A673 (cell line): ENCODE results near the gene MED15.

Source experiments
- EZH2 ChIP-seq: fragments of 200-600 bp; sonication (generic); IDR thresholded peaks from 2 replicates; pipeline ENCODE4 v1.6.1; 2017; ENCODE audit warnings: borderline replicate concordance, low read depth, mild to moderate bottlenecking, mixed read lengths, antibody characterized with exemption, low read length; ENCODE audit not compliant: poor library complexity, severe bottlenecking
- TF ChIP-seq, protein P1 (sequence below): fragments of 300-800, 200-600 bp; sonication (generic); conservative IDR thresholded peaks from 2 replicates; pipeline ENCODE4 v1.5.1; 2017; ENCODE audit warnings: low read depth, mild to moderate bottlenecking, antibody characterized with exemption, low read length, moderate library complexity, mixed read lengths

DNA sequence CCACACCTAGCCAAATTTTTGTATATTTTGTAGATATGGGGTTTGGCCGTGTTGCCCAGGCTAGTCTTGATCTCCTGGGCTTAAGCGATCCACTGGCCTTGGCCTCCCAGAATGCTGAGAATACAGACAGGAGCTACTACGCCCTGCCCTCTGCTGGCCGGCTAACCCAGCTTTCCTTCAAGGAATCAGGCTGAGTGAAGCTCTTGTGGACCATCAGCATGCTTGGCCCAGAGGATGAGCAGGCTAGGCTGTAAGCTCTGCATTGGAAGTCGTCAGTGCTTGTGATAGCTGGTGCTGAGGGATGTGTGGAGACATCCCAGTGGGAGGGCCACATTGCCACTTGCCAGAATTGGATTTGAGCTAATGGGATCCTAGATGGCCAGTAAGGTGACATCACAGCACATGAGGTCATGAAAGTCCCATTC lies 60.6 kb downstream of the MED15 start:
- TF ChIP-seq, protein P1, sequence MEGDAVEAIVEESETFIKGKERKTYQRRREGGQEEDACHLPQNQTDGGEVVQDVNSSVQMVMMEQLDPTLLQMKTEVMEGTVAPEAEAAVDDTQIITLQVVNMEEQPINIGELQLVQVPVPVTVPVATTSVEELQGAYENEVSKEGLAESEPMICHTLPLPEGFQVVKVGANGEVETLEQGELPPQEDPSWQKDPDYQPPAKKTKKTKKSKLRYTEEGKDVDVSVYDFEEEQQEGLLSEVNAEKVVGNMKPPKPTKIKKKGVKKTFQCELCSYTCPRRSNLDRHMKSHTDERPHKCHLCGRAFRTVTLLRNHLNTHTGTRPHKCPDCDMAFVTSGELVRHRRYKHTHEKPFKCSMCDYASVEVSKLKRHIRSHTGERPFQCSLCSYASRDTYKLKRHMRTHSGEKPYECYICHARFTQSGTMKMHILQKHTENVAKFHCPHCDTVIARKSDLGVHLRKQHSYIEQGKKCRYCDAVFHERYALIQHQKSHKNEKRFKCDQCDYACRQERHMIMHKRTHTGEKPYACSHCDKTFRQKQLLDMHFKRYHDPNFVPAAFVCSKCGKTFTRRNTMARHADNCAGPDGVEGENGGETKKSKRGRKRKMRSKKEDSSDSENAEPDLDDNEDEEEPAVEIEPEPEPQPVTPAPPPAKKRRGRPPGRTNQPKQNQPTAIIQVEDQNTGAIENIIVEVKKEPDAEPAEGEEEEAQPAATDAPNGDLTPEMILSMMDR = 0 out of 2 replicates have a peak, but pooled peaks have one; percentile 36
- no peak for TF ChIP-seq EZH2
